Measurements from ENCODE around the gene CCDC71L.

Gene CCDC71L

DNA sequence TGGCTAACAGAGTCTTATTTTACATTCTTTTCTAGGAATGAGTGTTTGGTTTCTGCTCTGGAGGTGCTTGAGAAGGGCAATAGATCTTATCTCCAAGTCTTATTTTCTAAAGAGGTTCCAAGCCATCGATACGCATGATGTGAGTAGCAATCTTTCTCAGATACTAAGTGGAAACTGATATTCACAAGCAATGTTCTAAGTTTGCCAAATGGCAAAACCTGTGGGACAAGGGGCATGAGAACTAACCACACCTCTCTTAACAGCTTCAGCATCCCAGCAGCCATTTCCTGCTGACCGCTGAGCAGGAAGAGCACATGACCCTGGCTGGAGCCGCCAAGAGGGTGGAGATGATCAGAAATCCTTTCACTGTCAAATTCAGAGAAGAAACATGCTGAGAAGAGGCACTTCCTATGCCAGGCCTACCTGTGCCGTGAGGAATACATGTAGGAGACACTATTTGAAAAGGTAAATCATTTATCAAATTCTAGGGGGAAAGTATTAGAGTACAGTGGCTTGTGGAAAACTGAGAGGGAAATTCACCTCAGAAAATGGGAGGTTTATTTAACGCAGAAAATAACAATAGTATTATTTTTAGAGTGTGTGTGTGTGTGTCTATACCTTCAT is 35.2 kb downstream of the CCDC71L start:
- DNase-seq (ENCODE audit: low spot score), result no peak

DNA sequence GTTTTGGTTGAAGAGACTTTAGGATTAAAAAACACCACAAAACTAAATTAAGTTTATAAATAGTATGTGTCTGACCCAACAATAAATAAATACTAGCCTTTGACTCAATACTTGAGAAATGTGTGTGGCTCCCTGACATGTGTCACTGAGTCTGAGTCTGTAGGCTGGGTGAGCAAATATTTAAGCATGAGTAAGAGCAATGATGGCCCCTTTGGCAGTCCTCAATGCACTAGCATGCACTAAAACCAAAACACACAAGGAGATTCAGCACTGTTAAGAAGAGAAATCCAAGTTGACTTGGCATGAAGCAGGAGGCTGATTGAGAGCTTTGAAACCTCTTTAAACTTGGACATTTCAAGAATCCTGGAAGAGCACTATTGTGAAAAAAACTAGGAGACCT is 37.1 kb downstream of the CCDC71L start:
- DNase-seq (ENCODE audit: low spot score), result no peak

DNA sequence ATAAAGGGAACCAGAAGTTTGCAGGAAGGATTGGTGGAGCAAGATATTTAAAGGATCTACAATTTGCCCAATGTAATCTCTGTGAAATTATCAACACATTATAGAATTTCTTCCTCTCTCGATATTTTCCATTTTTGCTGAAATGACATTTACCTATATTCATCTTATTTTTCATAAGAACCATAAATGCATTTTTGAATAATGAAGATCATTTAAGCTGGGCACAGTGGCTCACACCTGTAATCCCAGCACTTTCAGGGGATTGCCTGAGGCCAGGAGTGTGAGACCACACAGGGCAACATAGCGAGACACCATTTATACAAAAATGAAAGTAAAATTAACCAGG is 37.7 kb downstream of the CCDC71L start:
- no peak for DNase-seq (ENCODE audit: low spot score)

DNA sequence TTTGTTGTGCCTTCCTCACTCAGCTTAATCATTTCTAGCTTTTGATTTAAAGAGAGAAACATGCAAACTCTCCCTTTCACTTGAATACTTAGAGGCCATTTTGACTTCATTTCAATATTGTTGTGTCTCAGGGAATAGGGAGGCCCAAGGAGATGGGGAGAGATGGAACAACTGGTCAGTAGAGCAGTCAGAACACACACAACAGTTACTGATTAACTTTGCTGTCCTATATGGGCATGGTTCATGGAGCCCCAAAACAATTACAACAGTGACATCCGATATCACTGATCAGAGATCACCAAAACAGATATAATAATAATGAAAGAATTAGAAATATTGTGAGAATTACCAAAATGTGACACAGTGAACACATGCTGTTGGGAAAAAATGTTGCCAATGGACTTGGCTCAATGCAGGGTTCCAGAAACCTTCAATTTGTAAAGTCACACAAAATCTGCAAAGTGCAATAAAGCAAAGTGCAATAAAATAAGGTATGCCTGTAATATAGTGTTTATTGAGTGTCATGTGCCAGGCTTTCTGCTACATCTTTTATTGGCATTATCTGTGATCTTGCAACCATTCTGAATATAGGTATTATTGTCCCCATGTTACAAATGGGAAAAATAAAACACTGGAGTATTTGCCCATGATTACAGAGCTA is 38.2 kb downstream of the CCDC71L start:
- DNase-seq (ENCODE audit: low spot score), result no peak

DNA sequence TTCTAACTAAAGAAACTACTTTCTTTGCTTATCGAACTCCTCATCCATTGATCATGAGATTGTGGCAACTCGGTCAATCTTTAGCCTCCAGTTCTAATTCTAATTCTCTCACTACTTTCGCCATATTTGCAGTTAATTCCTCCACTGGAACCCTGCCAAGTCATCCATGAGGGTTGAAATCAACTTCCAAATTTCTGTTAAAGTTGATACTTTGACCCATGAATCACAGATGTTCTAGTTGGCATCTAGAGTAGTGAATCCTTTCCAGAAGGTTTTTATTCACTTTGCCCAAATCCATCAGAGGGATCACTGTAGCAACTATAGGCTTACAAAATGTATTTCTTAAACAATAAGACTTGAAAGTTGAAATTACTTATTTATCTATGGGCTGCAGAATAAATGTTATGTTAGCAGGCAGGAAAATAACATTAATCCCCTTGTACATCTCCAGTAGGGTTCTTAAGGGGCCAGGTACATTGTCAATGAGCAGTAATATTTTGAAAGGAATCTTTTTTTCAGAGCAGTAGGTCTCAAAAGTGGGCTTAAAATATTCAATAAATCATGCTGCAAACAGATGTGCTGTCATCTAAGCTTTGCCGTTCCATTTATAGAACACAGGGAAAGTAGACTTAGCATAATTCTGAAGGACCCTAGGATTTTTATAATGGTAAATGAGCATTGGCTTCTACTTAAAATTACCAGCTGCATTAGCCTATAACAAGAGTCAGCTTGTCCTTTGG is 39.4 kb downstream of the CCDC71L start:
- DNase-seq (ENCODE audit: low spot score), result no peak

DNA sequence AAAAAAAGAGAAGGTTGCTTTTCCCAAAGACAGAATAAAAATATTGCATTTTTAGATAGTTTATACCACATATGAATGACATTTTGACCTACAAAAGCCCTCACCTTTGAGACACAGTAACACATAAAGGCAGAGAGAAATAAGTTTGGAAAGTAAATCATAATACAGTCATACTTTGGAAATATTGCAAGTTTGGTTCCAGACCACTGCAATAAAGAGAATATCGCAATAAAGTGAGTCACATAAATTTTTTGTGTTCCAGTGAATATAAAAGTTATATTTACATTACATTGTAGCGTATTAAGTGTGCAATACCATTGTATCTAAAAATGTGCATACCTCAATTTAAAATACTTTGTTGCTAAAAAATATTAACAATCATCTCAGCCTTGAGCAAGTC is 40.3 kb downstream of the CCDC71L start:
- DNase-seq (ENCODE audit: low spot score), result no peak

DNA sequence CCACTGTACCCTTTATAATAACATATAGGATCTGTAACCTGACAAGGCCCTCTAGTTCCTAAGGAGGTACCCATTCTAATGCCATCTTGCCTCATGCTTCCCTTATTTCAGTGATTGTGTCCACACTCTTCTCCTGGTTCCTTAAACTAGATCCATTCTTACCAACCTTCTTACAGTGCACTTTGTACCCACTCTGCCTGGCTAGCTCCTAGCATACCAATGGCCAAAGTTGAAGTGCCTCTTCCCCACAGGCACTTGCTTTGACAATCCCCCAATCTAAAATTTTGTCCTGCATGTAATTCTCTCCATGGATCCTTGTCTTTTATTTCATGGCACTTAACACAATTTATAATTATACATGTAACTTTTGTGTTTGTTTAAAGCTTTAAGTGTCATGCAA is 40.9 kb downstream of the CCDC71L start:
- no peak for DNase-seq (ENCODE audit: low spot score)

DNA sequence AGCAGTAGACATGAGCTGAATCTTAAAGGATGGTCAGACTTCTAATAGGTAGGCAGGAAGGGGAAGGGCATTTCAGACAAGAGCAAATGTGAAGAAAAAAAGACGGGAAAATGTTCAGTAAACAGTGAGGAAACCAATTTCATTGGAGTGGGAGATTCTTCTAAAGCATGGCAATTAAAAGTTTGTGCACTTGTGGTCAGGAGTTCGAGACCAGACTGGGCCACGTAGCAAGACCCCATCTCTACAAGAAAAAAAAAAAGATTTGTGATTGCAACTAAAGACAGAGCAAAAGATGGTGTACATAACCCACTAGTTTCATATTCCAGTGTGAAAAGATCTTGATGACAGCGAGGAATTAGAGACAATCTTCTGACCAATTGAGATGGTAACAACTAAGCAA is 41.7 kb downstream of the CCDC71L start:
- no peak for DNase-seq (ENCODE audit: low spot score)

DNA sequence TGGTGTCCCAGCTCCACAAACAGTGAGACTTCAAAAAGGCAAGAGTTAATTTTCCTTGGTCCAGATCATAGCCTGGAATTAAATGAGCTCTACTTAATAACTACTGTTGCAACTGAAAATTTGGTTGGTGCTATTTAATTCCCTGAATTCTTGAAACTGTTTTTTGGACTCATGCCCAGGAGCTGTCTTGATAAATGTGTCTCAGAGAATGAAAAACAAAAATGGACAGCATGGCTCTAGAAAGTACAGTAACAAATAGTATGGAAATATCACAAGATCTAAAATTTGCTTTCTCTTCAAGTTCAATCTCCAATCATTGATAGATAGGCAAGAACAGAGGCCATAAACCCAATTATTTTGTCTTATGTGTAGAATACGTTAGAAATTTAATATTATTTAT is 42.5 kb downstream of the CCDC71L start:
- no peak for DNase-seq (ENCODE audit: low spot score)

DNA sequence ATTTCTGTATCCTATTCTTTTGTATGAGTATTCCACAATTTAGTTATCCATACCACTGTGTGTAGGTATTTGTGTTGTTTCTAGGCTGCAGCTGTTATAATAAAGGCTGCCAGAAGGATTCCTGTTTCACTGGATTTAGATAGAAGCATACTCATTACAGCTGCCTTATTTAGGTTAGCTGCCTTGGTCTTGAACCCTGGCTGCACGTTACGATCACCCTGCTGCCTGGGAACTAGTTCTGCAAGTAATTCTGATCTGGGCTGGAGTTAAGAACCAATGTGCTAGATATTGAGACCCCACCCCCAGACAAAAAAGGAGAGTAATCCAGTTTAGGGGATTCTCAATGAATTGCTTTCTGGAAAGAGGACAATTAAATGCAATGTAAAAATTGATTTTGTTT is 43.1 kb downstream of the CCDC71L start:
- no peak for DNase-seq (ENCODE audit: low spot score)

DNA sequence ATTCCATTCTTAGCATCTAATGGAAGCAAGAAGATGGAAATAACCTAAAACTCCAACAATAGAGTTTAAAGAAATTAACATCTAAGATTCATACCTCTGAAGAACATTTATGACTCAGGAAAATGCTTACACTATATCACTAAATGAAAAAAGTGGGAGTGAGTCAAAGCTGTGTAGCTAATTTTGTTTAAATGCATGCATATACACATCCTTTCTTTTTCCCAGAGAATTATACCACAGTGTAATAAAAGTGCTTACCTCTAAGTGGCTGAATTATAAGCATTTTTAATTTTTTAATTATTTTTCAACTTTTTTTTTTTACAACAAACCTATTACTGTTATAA is 44.3 kb downstream of the CCDC71L start:
- DNase-seq (ENCODE audit: low spot score), result no peak

DNA sequence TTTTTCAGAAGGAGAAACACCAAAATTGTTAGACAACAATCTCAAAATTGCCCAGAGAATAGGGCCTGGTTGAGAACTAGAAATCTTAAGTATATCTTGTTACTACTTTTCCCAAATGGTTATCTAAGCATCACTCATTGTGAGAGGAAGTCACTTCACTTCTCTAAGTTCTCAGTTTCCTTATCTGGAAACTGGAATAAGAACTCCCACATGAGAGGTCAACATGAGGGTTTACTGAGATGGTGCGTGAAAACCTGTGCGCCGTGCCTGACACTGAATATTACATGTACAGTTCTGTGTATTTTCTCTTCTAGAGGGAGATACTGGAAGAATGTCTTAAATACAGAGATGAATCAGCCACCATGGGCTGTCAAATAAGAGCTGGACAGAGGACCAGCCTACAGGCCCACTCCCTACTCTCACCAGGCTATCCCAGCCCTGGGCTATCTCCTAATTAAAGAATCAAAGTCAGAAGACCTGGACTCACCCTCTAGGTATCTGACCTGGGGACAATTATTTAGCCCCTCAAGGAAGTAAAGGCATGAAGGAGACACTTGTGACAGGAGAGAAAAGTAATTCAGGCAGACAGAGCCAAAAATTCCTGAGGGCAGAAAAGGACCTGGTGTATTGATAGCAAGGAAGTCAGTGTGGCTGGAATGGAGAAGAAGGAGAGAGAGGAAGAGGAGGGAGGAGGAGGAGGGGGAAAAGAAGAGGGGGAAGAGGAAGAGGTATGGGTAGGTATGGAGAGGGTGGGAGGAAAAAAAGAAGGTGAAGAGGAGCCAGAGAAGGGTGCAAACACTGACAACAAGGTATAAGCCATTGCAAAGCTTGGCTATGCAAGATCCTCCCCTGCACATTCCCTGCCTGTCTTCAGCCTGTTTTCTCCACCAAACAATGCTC is 44.9 kb downstream of the CCDC71L start:
- no peak for DNase-seq (ENCODE audit: low spot score)

DNA sequence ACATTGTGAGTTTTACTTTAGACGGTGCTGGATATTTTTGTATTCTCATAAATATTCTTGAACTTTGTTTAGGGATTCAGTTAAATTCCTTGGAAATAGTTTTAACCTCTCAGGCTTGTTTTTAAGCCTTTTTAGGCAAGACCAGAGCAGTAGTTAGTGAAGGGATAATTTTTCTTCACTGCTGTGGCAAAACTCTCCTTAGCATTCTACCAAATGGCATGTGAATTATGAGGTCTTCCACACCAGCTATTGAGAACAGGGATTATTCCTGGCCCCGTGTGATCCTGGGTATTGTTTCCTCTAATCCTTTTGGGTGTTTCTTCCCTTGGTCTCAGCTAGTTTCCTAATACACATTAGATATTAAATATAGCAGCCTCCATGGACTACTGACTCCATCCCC is 46.2 kb downstream of the CCDC71L start:
- no peak for DNase-seq (ENCODE audit: low spot score)

DNA sequence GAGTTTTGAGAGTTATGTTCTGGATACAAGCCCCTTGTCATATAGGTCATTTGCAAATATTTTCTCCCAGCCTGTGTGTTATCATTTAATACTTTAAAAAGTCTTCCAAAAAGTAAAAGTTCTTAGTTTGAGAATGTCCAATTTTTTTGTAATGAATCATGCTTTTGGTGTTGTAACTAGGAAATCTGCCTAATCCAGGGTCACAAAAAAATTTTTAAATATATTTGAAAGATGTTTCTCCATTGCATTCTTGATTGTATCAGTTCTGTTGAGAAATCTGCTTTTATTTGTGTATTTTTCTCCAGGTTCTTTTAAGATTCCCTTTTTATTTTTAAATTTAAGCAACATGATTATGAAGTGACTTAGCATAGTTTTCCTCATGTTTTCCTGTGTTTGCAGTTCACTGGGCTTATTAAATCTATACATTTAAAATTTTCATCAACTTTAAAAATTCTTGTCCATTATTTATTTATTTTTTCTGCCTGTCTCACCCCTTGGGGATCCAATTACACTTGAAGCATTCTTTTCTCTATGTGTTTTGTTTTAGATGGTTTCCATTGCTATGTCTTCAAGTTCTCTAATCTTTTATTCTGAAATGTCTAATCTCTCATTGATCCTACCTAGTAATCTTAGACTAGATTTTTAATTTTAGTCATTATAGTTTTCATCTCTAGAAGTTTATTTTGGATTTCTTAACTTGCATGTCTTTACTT is 47.0 kb downstream of the CCDC71L start:
- no peak for DNase-seq (ENCODE audit: low spot score)

DNA sequence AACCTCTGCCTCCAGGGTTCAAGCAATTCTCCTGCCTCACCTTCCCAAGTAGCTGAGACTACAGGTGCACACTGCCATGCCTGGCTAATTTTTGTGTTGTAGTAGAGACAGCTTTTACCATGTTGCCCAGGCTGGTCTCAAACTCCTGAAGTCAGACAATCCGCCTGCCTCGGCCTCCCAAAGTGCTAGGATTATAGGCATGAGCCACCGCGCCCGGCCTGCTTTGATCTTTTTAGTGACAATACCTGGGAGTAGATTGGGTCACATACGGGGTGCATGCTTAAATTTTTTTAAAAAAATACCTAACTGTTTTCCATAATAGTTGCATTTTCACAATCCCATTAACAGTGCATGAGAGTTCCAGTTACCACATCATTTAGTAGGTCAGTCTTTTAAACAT is 47.7 kb downstream of the CCDC71L start:
- no peak for DNase-seq (ENCODE audit: low spot score)

DNA sequence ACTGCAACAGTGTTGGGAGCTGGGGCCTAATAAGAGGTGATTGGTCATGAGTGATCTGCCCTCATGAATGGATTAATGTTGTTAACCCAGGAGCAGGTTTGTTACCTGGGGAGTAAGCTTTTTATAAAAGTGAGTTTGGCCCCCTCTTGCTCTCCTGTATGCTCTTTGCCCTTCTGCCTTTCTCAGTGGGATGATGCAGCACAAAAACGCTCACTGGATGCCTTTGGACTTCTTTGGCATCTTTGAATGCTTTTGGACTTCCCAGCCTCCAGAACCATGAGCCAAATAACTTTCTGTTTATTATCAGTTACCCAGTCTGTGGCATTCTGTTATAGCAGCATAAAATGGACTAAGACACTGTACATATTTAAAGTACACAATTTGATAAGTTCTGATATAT is 48.5 kb downstream of the CCDC71L start:
- DNase-seq (ENCODE audit: low spot score), result no peak

DNA sequence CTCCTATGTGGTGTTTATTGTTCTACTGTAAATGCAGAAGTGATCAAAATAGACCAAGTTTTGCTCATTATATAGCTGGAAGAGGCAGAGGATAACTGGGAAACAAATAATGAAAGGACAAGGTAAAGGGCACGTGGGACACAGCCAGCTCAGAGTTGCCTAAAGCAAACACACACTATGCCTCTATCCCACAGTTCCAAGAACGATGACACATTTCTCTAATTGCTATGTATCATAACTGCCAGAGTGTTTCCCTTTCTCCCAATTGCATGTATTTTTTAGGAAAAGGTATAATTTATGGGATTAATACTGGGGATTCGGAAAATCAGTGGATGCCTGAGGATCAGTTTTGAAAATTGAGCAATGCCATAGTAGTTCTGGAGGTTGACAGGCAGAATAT is 49.0 kb downstream of the CCDC71L start:
- no peak for DNase-seq (ENCODE audit: low spot score)

DNA sequence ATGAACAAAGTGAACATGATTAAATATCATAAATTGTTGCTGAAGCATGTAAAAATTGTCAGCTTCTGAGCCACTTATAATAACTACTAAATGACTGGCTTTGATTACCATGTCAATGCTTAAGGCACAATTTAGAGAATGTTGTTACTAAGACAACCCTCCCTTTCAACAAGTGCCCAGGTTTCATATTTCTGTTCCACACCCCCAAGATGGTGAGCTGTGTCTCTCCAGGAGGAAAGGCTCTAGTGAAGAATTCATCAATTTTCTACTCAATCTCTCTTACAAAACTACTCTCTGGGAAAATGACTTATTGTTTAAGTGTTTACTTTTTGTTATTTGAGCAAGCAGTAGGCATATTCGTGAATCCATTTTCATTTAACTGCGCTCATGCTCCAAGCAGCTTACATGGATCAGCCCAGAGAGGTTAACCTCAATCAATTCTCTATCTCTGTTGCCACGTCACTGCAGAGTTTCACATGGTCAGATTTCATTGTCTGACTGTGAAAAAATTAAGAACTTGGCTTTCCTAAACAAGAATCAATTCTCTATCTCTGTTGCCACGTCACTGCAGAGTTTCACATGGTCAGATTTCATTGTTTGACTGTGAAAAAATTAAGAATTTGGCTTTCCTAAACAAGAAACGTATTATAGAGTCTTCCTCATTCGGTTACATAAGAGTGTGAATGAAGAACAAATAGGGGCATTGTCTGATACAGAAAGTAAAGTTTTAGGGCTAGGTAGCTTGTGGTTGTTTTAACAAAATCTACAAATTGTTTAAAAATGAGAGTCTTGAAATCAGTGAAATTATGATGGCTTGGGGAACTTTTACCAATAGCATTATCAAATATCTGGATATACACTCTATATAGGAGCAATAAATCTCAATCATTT is 49.7 kb downstream of the CCDC71L start:
- DNase-seq (ENCODE audit: low spot score), result no peak

DNA sequence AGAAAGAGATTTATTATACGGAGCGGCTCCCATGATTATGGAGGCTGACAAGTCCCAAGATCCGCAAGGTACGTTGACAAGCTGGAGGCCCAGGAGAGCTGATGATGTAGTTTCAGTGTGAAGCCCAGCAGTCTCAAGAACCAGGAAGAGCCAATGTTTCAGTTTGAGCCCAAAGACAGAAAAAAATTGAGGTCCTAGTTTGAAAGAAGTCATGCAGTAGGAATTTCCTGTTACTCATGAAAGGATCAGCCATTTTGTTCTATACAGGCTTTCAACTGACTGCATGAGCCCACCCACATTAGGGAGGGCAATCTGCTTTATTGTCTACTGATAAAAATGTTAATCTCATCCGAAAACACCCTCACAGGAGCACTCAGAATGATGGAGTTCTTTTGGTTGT is 51.5 kb downstream of the CCDC71L start:
- no peak for DNase-seq (ENCODE audit: low spot score)

DNA sequence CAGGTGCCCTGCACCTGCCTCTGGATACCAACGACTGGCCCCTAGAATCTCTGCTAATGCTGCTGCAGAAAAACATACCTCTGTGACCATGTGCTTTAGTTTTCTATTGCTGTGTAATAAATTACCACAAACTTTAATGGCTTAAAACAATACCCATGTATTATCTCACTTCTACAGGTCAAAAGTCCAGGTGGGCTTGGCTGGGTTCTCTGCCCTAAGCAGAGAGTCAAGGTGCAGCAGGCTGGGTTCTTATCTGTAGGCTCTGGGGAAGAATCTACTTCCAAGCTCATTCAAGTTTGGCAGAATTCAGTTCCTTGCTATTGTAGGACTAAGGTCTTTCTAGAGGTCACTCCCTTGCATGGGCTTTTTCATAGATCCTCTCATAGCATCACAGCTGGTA is 52.3 kb downstream of the CCDC71L start:
- DNase-seq (ENCODE audit: low spot score), result no peak
